ENCODE measurements around the gene BAHCC1. TPM values are rescaled to one million over a fixed set of nuclear protein-coding genes. Genes with fewer than 3 reads are reported as not detected.
A peak's percentile ranks its signal among the peaks of the same experiment; 100 is the strongest.

The BAHCC1 gene
- total and polyA plus RNA-seq, 2 of the 8 experiments (the other 6 are each of a cell fraction or from before 2014, with no cell fraction given), result 0.26 to 0.58 TPM

GRCh38 chr17:81396278-81396721 lies 1.0 kb downstream of the BAHCC1 start (continued):
- TF ChIP-seq POLR2AphosphoS5 (IDR thresholded peaks at IDR 0.05; ENCODE audit: low read depth, low read length) (no peak), RBBP5 (IDR thresholded peaks at IDR 0.05; ENCODE audit: borderline replicate concordance, low read depth, low read length) (no peak; the same call in 1 of the 2 replicates), SUZ12 (IDR thresholded peaks at IDR 0.05; ENCODE audit: low read length) (0 out of 2 replicates have a peak, but pooled peaks have one; percentile 76), SP4 (IDR thresholded peaks at IDR 0.05; ENCODE audit: low read length) (no peak), KDM4A (IDR thresholded peaks at IDR 0.05; ENCODE audit: low read depth, low read length, severe bottlenecking) (no peak), CREB1 (IDR thresholded peaks at IDR 0.05) (0 out of 2 replicates have a peak, but pooled peaks have one; percentile 6), CTBP2 (IDR thresholded peaks at IDR 0.05; ENCODE audit: borderline replicate concordance, insufficient read depth, insufficient read length, low read length) (peak; percentile 43)

Measured in H1 (cell line).